HepG2 (cell line): ENCODE data around the gene TTBK1. TPM values are rescaled to one million over a fixed set of nuclear protein-coding genes. Genes with fewer than 3 reads are reported as not detected.

Experiments used
- FOXK2 ChIP-seq: fragments of 450-650 bp; IDR thresholded peaks from 2 replicates; pipeline ENCODE4 v1.6.1; 2016
- KMT2A ChIP-seq: sonication (generic); formaldehyde crosslinking; IDR thresholded peaks from 2 replicates; pipeline ENCODE4 v1.4.0; 2020; ENCODE audit warnings: missing genetic modification reagents
- MED8 ChIP-seq: sonication (generic); formaldehyde crosslinking; IDR thresholded peaks from 2 replicates; pipeline ENCODE4 v1.8.1; 2023; ENCODE audit warnings: mild to moderate bottlenecking, missing genetic modification reagents; ENCODE audit not compliant: insufficient replicate concordance
- MEIS1 ChIP-seq: sonication (generic); formaldehyde crosslinking; IDR thresholded peaks from 2 replicates; pipeline ENCODE4 v1.9.0; 2021; ENCODE audit warnings: mild to moderate bottlenecking, missing genetic modification reagents, moderate library complexity, borderline replicate concordance
- MYNN ChIP-seq: sonication (generic); formaldehyde crosslinking; IDR thresholded peaks from 2 replicates; pipeline ENCODE4 v1.4.0; 2020; ENCODE audit warnings: mild to moderate bottlenecking, low read depth, missing genetic modification reagents
- NCOA1 ChIP-seq: sonication (generic); formaldehyde crosslinking; IDR thresholded peaks from 2 replicates; pipeline ENCODE4 v1.9.0; 2021; ENCODE audit warnings: missing genetic modification reagents
- PLRG1 ChIP-seq: fragments of 450-650 bp; conservative IDR thresholded peaks from 2 replicates; pipeline ENCODE4 v1.6.1; 2016
- POGK ChIP-seq: sonication (generic); formaldehyde crosslinking; conservative IDR thresholded peaks from 2 replicates; pipeline ENCODE4 v1.8.0; 2022; ENCODE audit warnings: mild to moderate bottlenecking, moderate library complexity, missing genetic modification reagents
- RAD21 ChIP-seq: fragments of 450-650 bp; formaldehyde crosslinking; IDR thresholded peaks from 2 replicates; pipeline ENCODE4 v1.5.0; 2020; ENCODE audit warnings: mild to moderate bottlenecking
- RFXAP ChIP-seq: sonication (generic); formaldehyde crosslinking; IDR thresholded peaks from 2 replicates; pipeline ENCODE4 v1.4.0; 2020; ENCODE audit warnings: missing genetic modification reagents, borderline replicate concordance
- RNF2 ChIP-seq: fragments of 450-650 bp; conservative IDR thresholded peaks from 2 replicates; pipeline ENCODE4 v1.6.1; 2016; ENCODE audit warnings: low read depth
- SALL1 ChIP-seq: sonication (generic); formaldehyde crosslinking; IDR thresholded peaks from 2 replicates; pipeline ENCODE4 v1.8.0; 2022; ENCODE audit warnings: mild to moderate bottlenecking, missing genetic modification reagents
- SAP130 ChIP-seq: IDR thresholded peaks from 2 replicates; pipeline ENCODE4 v1.6.1; 2016; ENCODE audit warnings: low read depth
- TAF1 ChIP-seq: sonication (generic); formaldehyde crosslinking; IDR thresholded peaks from 2 replicates; pipeline ENCODE4 v1.4.0; 2020; ENCODE audit warnings: missing genetic modification reagents
- XRCC5 ChIP-seq: fragments of 200-400 bp; formaldehyde crosslinking; optimal IDR thresholded peaks from 2 replicates; pipeline ENCODE3; 2017; ENCODE audit warnings: mild to moderate bottlenecking, low read length
- ZFP1 ChIP-seq: IDR thresholded peaks from 2 replicates; pipeline ENCODE4 v1.6.1; 2016
- ZNF44 ChIP-seq: sonication (generic); formaldehyde crosslinking; IDR thresholded peaks from 2 replicates; pipeline ENCODE4 v1.5.1; 2020; ENCODE audit warnings: mild to moderate bottlenecking, missing genetic modification reagents
- ZNF660 ChIP-seq: sonication (generic); formaldehyde crosslinking; IDR thresholded peaks from 2 replicates; pipeline ENCODE4 v1.5.1; 2020; ENCODE audit warnings: mild to moderate bottlenecking, low read depth, missing genetic modification reagents, borderline replicate concordance
- ZNF850 ChIP-seq: sonication (generic); formaldehyde crosslinking; conservative IDR thresholded peaks from 2 replicates; pipeline ENCODE4 v1.9.0; 2021; ENCODE audit warnings: mild to moderate bottlenecking, missing genetic modification reagents
- polyA plus RNA-seq, 8 experiments: library from polyadenylated mRNA; depleted of rRNA in 3 of 8; stranded (reverse) in 7 of 8; unstranded in 1 of 8; fragments of >200 nt; fragmentation: Illumina TruSeq in 4 of 8; extraction: Trizol in 4 of 8; gene quantifications; 2 replicates each; pipeline versions ENCODE4 v1.2.1 to v1.2.3, GENCODE V29; 2011 to 2016; ENCODE audit warnings: low read depth in 4 of 8, missing spikeins in 1 of 8, mixed read lengths in 1 of 8; ENCODE audit not compliant: insufficient read depth in 1 of 8
- total RNA-seq, 5 experiments: library from RNA; depleted of rRNA; stranded (reverse); fragments of >200 nt; fragmentation: Illumina TruSeq; extraction: Trizol; gene quantifications; 2 replicates each; pipeline ENCODE4 v1.2.3, GENCODE V29; 2016; ENCODE audit warnings: low read depth in 1 of 5
- TF ChIP-seq, protein P1 (sequence below): sonication (generic); formaldehyde crosslinking; conservative IDR thresholded peaks from 2 replicates; pipeline ENCODE4 v1.4.0; 2020; ENCODE audit warnings: missing genetic modification reagents
- TF ChIP-seq, protein P2 (sequence below): sonication (generic); formaldehyde crosslinking; IDR thresholded peaks from 2 replicates; pipeline ENCODE4 v1.4.0; 2020; ENCODE audit warnings: low read depth, mild to moderate bottlenecking, missing genetic modification reagents
- TF ChIP-seq, protein P3 (sequence below): sonication (generic); formaldehyde crosslinking; IDR thresholded peaks from 2 replicates; pipeline ENCODE4 v1.4.0; 2020; ENCODE audit warnings: missing genetic modification reagents, borderline replicate concordance
- TF ChIP-seq, protein P4 (sequence below): IDR thresholded peaks from 2 replicates; pipeline ENCODE4 v1.6.1; 2016; ENCODE audit warnings: missing genetic modification reagents, missing compliant biosample characterization

TTBK1 gene
- total and polyA plus RNA-seq, 2 of the 13 experiments (the other 11 are each of a cell fraction or from before 2014, with no cell fraction given): 0.24 to 0.33 TPM

DNA sequence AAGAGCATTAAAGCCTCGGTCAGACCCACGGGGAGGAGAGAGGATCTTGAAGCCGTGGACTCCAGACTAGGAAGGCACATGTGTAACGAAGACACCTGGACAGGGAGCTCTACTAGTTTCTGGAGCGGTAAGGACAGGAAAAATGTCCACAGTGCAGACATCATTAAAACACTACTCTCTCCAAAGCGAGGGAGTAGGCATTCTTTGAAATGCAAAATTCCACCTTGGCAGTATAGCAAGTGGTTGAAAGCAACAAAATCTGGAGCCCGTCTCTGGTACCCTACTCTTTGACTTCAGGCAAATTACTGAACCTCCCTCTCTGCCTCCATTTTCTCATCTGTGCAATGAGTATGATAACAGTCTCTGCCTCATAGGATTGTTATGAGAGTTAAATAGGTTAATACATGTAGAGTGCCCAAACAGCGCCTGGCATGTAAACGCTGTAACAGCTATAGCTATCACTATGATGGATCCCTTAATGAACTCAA lies 65.8 kb downstream of the TTBK1 start (continued):
- TF ChIP-seq KMT2A (CRISPR knock-in tag): no peak
- no peak for TF ChIP-seq RFXAP (CRISPR knock-in tag)
- TF ChIP-seq SAP130 (CRISPR knock-in tag): peak; percentile 41; the same call in 1 of the 2 replicates
- TF ChIP-seq, protein P1, sequence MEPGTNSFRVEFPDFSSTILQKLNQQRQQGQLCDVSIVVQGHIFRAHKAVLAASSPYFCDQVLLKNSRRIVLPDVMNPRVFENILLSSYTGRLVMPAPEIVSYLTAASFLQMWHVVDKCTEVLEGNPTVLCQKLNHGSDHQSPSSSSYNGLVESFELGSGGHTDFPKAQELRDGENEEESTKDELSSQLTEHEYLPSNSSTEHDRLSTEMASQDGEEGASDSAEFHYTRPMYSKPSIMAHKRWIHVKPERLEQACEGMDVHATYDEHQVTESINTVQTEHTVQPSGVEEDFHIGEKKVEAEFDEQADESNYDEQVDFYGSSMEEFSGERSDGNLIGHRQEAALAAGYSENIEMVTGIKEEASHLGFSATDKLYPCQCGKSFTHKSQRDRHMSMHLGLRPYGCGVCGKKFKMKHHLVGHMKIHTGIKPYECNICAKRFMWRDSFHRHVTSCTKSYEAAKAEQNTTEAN: no peak
- TF ChIP-seq ZNF44: no peak
- TF ChIP-seq XRCC5: no peak
- TF ChIP-seq POGK: no peak
- TF ChIP-seq ZNF850 (CRISPR knock-in tag): no peak
- TF ChIP-seq, protein P2, sequence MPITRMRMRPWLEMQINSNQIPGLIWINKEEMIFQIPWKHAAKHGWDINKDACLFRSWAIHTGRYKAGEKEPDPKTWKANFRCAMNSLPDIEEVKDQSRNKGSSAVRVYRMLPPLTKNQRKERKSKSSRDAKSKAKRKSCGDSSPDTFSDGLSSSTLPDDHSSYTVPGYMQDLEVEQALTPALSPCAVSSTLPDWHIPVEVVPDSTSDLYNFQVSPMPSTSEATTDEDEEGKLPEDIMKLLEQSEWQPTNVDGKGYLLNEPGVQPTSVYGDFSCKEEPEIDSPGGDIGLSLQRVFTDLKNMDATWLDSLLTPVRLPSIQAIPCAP (CRISPR knock-in tag): no peak
- no peak for TF ChIP-seq FOXK2
- TF ChIP-seq PLRG1: no peak
- no peak for TF ChIP-seq MEIS1 (CRISPR knock-in tag)
- no peak for TF ChIP-seq ZNF660 (CRISPR knock-in tag)
- TF ChIP-seq SALL1 (CRISPR knock-in tag): no peak
- TF ChIP-seq NCOA1 (CRISPR knock-in tag): no peak
- TF ChIP-seq MED8 (CRISPR knock-in tag): no peak
- TF ChIP-seq RAD21 (CRISPR knock-in tag): no peak
- no peak for TF ChIP-seq RNF2
- TF ChIP-seq ZFP1 (CRISPR knock-in tag): no peak
- TF ChIP-seq, protein P3, sequence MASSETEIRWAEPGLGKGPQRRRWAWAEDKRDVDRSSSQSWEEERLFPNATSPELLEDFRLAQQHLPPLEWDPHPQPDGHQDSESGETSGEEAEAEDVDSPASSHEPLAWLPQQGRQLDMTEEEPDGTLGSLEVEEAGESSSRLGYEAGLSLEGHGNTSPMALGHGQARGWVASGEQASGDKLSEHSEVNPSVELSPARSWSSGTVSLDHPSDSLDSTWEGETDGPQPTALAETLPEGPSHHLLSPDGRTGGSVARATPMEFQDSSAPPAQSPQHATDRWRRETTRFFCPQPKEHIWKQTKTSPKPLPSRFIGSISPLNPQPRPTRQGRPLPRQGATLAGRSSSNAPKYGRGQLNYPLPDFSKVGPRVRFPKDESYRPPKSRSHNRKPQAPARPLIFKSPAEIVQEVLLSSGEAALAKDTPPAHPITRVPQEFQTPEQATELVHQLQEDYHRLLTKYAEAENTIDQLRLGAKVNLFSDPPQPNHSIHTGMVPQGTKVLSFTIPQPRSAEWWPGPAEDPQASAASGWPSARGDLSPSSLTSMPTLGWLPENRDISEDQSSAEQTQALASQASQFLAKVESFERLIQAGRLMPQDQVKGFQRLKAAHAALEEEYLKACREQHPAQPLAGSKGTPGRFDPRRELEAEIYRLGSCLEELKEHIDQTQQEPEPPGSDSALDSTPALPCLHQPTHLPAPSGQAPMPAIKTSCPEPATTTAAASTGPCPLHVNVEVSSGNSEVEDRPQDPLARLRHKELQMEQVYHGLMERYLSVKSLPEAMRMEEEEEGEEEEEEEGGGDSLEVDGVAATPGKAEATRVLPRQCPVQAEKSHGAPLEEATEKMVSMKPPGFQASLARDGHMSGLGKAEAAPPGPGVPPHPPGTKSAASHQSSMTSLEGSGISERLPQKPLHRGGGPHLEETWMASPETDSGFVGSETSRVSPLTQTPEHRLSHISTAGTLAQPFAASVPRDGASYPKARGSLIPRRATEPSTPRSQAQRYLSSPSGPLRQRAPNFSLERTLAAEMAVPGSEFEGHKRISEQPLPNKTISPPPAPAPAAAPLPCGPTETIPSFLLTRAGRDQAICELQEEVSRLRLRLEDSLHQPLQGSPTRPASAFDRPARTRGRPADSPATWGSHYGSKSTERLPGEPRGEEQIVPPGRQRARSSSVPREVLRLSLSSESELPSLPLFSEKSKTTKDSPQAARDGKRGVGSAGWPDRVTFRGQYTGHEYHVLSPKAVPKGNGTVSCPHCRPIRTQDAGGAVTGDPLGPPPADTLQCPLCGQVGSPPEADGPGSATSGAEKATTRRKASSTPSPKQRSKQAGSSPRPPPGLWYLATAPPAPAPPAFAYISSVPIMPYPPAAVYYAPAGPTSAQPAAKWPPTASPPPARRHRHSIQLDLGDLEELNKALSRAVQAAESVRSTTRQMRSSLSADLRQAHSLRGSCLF (CRISPR knock-in tag): no peak
- TF ChIP-seq TAF1: 0 out of 2 replicates have a peak, but pooled peaks have one; percentile 7
- TF ChIP-seq, protein P4, sequence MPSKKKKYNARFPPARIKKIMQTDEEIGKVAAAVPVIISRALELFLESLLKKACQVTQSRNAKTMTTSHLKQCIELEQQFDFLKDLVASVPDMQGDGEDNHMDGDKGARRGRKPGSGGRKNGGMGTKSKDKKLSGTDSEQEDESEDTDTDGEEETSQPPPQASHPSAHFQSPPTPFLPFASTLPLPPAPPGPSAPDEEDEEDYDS (CRISPR knock-in tag): no peak
- TF ChIP-seq MYNN: no peak
